Measurements from ENCODE around the gene FAM20B.

FAM20B gene

DNA sequence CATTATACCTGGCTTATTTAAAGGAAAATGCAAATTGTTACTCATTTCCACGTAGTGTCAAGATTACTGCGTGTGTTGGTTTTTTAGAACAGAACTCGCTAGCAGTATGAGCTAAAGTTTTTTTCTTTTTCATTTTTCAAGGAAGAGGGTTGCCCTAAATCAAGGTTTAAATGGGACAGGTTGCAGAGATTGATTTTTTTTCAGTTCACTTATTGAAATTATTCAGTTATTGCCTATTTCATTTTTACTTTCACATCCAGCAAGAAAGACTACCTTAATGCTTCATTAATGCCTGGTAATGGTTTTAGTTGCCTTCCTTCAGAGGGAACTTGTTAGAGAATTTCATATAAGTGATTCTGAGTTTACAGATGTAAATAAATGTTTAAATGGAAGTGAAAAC, 5.6 kb downstream of the FAM20B start:
- Histone ChIP-seq H3K27ac (replicated peaks) (no peak overlapping the region), H3K4me3 (replicated peaks; ENCODE audit: insufficient read depth, low read length) (no peak overlapping the region), H3K27me3 (ENCODE audit: insufficient read depth, poor library complexity, severe bottlenecking) (no peaks in the 10 kb centered on the region)
- TF ChIP-seq SPI1 (IDR thresholded peaks at IDR 0.05; ENCODE audit: borderline replicate concordance, low read depth) (no peak), REST (IDR thresholded peaks at IDR 0.05; ENCODE audit: insufficient replicate concordance, low read depth) (no peak), CTCF (IDR thresholded peaks at IDR 0.05; ENCODE audit: insufficient read depth, low read length) (no peak), POLR2AphosphoS5 (IDR thresholded peaks at IDR 0.05; ENCODE audit: low read depth) (no peak), GABPA (IDR thresholded peaks at IDR 0.05; ENCODE audit: low read depth) (no peak)
- DNase-seq (ENCODE audit: low read depth in 1 of 2, low spot score in 1 of 2) = no peak

- no peak for TF ChIP-seq CTCF (IDR thresholded peaks at IDR 0.05; ENCODE audit: insufficient read depth, low read length)
- TF ChIP-seq GABPA (IDR thresholded peaks at IDR 0.05; ENCODE audit: low read depth) = no peak
- no peak for TF ChIP-seq SPI1 (IDR thresholded peaks at IDR 0.05; ENCODE audit: borderline replicate concordance, low read depth)
- TF ChIP-seq REST (IDR thresholded peaks at IDR 0.05; ENCODE audit: insufficient replicate concordance, low read depth) = no peak
- no peak for TF ChIP-seq POLR2AphosphoS5 (IDR thresholded peaks at IDR 0.05; ENCODE audit: low read depth)
- no peak overlapping the region for H3K4me3 ChIP-seq (replicated peaks; ENCODE audit: insufficient read depth, low read length)
- H3K27ac ChIP-seq (replicated peaks) = no peak overlapping the region
- no peaks in the 10 kb centered on the region for H3K27me3 ChIP-seq (ENCODE audit: insufficient read depth, poor library complexity, severe bottlenecking)
- DNase-seq (ENCODE audit: low read depth in 1 of 2, low spot score in 1 of 2) = no peak
Observed at GRCh38 chr1:179031855-179032513, 6.3 kb downstream of the FAM20B start.

GRCh38 chr1:179034720-179035119, 9.0 kb downstream of the FAM20B start:
- no peaks in the 10 kb centered on the region for H3K27me3 ChIP-seq (ENCODE audit: insufficient read depth, poor library complexity, severe bottlenecking)
- H3K4me3 ChIP-seq (replicated peaks; ENCODE audit: insufficient read depth, low read length) = no peak overlapping the region
- no peak for DNase-seq (ENCODE audit: low read depth in 1 of 2, low spot score in 1 of 2)
- TF ChIP-seq GABPA (IDR thresholded peaks at IDR 0.05; ENCODE audit: low read depth) = no peak
- TF ChIP-seq POLR2AphosphoS5 (IDR thresholded peaks at IDR 0.05; ENCODE audit: low read depth) = no peak
- no peak for TF ChIP-seq CTCF (IDR thresholded peaks at IDR 0.05; ENCODE audit: insufficient read depth, low read length)
- TF ChIP-seq SPI1 (IDR thresholded peaks at IDR 0.05; ENCODE audit: borderline replicate concordance, low read depth) = no peak
- no peak for TF ChIP-seq REST (IDR thresholded peaks at IDR 0.05; ENCODE audit: insufficient replicate concordance, low read depth)
- no peak overlapping the region for H3K27ac ChIP-seq (replicated peaks)
